HG03457 (cell line): Measurements from ENCODE around the gene NR2E1.

Source experiments
- ATAC-seq: cut with Tn5 transposase; IDR thresholded peaks from one replicate; pipeline ENCODE4 v1.9.1; 2021; ENCODE audit warnings: moderate number of reproducible peaks; ENCODE audit not compliant: unreplicated experiment

NR2E1 gene

DNA sequence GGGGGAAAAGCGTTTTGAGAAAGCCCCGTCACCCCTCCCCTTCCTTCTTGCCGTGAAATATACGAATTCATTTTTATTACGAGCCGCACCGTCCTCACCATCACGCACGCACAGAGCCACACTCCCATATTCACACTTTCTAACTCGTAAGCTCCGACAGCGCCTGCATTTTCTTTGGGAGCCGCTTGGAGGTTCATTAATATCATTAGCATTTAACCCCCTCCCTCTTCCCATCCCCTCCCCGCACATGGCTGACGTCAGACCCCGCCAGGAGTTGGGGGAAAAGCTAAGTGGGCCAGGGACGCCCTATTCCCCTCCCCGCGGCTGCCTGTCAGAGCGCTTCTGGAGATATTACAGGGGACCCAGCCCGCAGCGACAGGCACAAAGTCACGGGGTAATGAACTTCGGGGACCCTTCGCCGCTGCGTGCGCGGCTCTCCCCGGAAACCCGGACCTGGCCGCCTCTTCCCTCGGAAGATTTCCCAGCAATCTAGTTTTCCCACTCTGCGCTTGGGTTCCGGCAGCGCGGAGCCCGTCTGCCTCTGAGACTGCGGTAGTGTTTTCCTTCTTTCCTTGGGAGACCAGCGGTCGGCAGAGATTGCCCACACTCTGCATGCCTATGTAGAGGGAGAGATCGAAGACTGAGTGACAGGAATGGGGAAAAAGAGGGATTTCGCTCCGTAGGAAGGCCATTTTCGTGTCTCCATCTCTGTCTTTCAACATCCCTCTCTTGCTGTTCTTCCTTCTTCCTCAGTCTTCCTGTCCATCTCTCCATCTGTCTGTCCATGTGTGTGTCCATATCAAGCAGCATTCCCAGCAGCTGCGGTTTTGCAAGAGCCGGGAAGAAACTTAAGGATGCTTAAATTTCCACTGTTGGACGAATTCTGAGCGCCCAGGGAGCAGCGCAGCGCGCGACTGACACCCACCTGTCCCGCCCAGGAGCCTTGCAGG, at the start of gene NR2E1:
Gene NR2E1 (plus strand): TSS at position 309 of the 950 bp plus-strand sequence. CDS start 744 bp downstream, outside the sequence.
- ATAC-seq: no peak

DNA sequence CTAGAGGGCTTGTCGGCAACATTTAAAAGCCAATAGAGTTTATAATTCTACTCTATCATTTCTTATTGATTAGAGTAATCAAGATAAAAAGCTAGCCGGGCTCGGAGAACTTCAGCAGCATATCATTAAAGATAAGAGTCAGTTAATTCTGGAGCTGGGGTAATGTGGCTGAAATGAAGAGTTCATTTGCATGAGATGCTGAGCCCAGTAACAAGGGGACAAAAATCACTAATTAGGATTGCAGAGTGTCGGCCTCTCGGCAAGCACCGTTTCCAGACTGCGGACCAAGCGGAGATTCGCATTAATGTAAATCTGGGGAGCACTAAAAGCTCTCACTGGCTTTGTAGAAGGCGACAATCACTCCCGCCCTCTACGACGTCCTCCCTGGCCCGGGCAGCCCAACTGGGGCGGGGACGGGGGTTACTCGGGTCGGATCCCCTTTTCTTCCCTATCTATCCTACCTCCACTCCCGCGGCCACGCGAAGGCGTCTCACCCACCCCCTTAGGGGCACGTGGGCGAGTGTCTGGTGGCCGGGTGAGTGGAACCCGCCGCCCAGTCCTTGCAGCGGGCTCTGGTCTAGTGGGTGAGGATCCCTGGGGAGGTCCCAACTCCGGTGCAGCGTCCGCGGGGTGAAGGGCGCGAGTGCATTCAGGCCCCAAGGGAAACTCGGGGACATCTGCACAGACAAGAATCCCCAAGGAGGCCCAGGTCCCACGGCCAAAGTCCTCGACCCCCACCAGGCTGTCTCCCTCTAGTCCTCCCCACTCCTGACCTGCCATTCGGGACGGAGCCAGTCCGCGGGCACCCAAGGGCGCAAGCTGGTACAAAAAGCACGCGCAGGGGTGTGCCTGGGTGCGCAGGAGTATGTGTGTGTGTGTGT, 49.0 kb upstream of the NR2E1 start:
- no peak for ATAC-seq

DNA sequence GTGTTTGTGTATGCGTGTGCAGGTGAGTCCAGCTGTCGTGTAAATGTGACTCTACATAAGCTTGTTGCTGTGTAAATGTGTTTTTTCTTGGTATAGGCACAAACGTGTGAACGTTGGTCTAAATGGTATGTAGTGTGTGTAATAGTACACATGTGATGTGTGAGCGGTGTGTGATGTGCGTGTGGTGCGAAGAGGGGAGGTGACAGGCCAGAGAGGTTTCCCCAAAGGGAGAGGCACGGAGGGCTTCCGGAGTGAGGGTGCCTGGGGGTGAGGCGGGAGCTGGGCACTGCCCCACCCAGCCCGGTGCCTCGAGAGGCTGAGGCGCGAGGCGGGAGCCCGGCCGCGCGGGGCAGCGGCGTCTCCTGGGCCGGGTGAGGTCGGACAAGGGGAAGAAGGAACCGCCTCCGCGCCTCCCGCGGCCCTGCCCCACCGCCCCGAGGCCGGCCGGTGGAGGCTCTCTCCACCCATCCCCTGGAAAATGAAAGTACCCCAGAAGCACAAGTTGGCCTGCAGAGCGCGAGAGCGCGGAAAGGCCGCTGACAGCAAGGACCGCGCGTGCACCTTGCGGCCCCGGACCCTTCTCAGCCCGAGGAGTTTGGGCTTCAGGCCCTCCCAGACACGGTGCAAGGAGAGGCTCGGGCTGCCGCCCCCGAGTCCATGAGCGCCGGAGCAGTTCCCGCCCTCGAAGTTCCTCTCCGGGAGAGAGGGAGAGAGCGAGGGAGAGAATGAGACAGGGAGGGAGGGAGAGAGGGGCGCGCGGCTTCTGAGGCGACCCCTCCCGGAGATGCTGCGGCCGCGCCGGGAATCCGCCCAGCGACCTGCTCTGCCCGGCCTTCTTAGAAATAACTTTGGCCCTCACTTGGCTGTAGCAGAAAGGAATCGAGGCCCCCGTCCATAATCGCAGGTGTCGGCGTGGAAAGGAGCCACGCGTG, 48.1 kb upstream of the NR2E1 start:
- no peak for ATAC-seq

DNA sequence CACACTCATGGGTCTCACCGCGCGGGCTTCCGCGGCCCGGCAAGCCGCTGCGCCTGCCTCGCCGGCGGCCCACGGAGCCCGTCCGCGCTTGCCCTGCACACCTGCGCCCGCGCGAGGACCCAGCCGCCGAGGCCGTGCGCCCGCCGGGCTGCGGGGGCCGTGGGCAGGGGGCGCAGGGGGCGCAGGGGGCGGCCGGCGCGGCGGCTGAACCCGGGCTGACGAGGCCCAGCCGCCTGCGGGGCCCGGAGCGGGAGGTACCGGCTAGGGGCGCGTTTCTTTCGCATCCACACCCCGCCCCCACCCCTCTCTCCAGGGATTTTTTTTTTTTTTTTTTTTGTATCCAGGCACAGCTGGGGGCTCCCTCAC, 47.5 kb upstream of the NR2E1 start:
- ATAC-seq: no peak

DNA sequence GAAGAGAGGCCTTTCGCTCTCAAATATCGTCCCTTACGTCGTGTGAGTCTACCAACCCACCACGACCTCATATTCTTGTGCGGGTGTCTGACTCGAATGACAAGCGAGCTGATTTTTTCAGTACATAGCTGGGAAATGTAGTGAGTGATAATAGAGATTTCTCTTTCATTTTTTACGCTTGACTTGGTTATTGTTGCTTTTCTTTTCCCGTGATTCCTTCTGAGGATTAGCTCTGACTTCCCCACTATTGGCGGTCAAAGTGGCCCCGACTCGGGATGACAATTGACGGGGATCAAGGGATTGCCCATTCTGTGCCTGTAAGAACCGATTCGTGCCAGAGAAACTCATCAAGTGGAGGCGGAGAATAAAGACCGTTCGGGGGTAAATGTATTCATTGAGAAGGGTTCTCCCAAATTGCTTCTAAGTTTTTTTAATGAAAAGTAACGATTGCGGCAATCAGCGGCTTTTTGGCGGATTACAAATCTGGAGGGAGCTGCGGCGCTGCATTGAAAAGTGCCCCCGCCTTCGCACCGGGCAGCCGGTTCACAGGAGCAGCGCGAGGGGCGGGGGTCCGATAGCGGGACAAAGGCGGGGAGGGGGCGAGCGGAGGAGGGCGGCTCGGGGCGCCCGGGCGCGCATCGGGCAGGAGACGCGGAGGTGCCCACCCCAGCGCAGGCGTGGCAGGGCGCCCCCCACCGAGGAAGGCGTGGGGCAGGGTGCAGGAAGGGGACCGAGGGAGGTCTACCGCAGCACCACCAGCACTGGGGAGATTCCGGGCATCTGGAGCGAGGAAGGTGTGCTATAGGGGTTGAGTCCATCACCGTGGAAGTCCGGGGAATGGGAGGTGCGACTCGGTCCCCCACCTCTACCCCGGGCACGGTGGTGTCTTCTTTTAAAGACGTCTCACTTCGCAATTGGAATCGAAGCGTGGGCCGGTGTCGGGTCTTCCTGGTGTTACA, 46.7 kb upstream of the NR2E1 start:
- no peak for ATAC-seq

DNA sequence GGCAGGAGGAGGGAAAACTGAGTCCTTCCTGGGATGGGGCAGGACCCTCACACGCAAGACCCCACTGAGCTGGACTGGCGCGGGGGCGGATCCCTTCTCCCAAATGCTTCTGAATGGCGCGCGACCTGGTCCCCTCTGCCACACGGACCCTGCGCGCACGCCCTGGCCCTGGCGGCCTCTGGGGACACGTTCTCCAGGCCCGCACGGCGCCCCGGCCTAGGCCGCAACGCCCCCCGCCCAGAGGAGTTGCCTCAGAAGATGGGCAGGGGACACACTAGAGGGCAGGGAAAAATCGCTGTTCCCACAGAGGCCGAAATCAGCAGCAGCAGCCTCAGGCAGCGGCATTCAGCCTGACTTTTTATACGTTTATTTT, 46.1 kb upstream of the NR2E1 start:
- no peak for ATAC-seq

DNA sequence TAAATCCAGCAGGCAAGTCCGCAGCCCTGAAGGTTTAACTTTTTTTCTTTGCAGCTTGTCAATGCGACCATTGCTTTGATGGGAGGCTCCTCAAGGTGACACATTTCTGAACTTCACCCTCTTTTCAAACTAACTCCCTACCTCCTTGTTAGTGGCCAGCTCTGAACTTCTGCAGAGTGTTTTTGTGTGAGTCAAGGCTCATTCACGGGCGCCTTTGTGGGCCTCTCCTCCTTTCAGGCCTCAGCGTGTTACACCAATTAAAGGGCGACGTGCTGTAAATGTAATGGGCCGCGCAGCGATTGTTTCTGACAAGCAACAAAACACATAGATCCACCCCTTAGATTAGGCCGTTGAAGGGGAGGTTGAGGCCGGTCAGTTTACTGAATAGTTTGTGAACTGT, 45.5 kb upstream of the NR2E1 start:
- no peak for ATAC-seq

DNA sequence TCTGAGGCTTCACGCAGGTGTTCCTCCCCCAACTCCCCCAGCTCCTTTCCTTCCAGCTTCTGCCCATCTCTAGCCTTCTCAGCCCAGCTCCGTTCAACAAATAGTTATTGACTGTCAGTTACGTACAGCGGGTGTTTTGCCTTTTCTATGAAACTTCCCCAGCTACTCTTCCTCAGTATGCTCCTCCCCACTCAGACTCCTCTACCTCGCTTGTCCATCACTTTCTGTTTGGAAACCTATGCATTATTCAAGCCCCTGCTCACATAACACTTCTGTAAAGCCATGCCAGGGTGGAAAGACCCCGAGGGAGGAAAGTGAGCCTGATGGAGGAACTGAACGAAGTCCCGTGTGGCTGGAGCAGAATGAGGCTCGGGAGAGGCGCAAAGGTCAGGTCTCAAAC, 44.2 kb upstream of the NR2E1 start:
- no peak for ATAC-seq

DNA sequence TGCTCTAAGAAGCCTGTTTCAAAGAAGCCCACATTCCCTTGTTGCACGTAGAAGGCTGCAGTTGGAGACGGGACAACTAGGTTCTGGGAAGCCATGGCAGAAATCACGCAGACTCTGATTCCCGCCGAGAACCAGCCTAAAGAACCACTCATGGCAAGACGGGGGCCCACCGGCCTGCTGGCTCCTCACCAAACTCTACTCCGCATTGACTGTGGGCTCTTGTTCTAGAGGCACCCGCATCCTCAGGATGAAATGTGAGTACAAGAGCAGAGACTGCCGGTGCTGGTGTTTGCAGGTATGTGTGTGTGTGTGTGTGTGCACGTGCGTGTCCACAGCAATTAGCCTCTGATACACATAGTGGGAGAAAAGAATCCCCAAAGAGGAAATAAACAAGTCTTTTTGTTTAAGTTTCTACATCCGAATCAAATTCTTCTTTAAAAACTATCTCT, 42.3 kb upstream of the NR2E1 start:
- ATAC-seq: no peak

DNA sequence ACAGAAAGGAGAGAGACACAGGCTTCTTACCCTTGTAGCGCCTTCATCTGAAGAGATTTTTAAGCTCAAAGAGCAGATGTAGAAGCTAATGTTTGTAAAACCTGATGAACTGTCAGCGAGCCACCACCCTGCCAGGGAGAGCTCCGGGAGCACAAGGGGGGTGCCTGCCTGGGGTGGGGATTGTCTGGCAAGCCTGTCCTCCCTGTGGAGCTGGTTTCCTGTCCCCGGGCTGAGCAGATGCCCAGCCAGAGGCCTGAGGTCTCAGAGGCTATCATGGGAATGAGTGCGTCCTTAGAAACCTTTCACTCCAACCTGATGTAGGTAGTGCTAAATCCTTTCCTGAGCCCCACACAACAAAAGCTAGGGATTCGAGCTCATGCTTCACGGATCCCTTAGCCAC, 41.9 kb upstream of the NR2E1 start:
- ATAC-seq: no peak

DNA sequence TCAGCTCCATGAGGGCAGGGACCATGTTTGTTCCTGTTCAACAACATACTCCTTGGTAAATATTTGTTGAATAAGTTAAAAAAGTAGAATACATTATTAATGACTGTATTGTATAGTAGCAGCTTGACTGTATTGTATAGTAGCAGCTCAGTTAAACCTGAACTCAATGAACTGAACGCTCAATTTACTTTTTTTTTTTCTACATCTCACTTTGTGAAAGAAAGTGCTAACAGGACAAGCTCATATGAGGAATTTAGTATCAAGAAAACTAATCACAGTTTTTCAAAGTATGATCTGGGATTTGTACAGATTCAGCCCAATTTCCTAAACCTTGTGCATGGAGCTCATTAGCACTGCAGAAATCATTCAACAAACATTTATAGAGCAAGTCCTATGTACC, 38.8 kb upstream of the NR2E1 start:
- ATAC-seq: no peak

DNA sequence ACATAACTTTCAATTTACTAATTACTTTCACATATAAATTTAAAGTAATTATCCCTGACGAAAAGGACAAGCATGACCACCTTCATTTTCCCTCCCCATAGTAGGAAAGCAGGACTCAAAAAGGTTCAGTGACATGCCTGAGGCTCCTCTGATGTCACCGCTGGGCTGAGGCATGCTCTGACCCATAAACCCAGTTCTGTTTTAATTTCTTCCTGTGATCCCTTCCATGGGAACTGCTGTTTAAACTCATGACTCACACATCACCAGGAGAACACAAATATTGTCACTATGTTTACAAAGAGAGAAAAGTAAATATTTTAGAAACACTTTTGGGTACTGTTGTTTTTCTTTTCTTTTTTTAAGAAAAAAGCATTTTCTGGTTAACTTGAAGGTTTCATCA, 38.0 kb upstream of the NR2E1 start:
- no peak for ATAC-seq

DNA sequence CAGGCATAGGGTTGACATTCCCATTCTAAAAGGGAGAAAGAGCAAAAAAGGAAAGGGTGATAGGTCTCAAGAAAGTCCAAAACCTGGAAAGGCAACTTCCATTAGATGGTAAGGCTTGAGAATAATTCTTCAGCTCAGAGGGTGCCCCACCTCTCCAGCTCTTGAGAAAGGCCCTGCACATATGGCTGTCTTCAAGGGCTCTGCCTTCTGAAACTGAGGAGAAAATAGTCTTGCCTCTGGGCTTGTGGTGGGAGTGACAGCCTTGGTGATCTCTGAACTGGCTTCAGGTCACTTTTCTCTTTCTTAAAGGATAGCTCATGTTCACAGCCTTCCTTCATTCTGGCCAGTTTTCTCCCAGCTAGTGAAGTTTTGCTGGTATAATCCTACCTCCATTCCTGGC, 35.6 kb upstream of the NR2E1 start:
- ATAC-seq: no peak

DNA sequence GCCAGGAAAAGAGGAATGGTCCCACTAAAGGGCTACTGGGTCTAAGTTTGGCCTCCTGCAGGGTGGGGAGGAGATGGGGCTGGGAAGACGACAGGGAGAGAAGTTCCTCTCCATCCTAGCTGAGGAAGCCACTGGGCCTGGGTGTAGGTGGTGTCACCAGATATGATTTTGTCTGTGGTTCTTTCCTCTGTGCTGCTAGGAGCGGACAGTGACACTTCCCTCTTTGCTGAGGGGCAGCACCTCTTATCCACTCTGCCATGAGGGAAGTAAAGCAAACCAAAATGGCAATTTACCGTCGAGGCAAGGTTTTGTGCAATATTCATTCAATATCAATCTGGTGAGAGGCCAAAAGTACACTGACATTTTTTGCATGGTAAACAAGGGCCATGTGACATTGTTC, 33.0 kb upstream of the NR2E1 start:
- ATAC-seq: no peak

DNA sequence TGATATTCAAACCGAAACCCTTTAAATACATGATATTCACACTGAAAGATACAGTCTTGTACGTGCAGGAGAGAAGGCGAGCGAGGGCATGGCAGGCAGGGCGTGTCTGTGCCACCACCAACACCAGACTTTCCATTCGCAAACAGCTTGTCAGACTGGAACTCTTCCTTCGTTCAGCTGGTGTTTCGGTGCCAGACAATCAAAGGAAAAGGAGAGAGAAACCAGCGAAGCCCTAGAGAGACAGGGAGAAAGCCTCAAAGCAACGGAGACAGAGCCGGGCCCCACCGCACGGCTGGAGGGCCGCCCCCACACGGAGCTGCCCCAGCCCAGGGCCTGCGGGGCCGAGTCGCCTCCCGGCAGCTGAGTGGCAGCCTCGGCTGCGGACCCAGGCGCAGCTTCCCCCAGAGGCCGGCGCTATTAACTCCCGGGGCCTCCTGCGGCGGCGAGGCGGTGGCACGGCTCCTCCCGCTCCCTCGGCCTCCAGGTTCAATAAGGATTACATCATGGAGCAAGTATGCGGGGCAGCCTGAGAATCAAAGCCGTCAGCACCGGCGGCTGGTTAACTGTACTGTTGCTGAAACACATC, 32.1 kb upstream of the NR2E1 start:
- ATAC-seq: no peak

DNA sequence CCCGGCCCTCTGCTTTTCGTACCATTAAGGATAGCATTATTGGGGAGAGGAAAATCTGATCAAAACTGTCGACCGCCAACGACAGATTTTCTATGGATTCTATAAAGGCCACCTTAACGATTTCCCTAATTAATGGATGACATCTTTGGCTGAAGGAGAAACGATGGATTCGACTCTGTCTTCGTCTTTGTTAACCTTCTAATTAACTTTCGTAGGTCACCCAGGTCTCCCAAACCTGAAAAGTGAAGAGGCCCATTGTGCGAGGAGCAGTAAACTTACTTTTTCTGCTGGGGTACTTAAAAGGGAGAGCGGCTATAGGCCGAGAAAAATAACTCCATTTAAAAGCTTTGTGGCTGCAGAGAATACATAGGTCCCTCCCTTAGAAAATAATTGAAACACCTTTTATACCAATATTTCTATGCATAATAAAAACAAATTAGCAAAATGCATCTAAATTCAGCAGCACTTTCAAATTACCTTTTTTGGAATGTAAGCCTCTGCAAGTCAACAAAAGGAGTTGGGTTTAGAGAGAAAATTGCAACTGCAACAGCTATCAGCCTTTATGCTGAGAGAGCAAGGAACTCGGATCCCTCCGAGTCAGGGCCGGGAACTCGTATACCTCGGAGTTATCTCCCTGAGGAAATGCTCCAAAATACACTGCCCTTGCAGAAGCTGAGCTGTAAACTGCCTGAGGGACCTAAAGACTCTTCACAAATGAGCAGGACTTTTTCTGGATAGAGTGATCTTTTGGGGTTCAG, 31.4 kb upstream of the NR2E1 start:
- ATAC-seq: no peak

DNA sequence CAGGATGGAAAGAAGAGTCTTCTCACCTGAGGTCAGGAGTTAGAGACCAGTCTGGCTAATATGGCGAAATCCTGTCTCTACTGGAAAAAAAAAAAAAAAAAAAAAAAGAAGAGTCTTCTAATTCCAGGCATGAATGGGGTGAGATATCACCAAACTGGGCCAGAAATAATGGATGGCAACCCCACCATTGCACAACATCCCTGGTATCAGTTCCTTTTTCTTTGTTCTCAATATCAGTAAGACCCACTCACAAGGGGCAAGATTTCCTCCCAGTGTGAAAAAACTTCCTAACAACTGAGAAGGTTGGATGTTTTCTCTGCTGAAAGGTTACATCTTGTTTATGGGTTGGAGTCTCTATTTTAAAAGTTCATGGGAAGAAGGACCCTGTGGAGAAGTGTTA, 23.6 kb upstream of the NR2E1 start:
- no peak for ATAC-seq

DNA sequence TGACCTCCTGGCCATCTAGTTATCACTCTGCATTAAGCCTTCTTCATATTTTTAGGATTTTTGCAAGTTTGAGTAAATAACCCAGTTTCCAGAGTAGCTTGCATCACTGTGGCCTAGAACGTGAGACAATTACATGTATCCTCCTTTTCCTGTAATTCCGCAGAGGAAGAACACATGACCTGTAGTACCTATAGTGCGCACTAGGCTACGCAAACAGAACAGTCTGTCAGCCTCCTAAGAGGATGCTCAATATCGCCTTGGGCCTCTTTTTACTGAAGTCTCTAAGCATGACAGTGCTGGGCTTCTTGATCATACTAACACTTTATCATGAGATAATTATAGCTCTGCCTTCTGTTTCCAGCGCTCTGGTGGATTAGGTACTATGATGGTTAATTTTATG, 20.2 kb upstream of the NR2E1 start:
- no peak for ATAC-seq

DNA sequence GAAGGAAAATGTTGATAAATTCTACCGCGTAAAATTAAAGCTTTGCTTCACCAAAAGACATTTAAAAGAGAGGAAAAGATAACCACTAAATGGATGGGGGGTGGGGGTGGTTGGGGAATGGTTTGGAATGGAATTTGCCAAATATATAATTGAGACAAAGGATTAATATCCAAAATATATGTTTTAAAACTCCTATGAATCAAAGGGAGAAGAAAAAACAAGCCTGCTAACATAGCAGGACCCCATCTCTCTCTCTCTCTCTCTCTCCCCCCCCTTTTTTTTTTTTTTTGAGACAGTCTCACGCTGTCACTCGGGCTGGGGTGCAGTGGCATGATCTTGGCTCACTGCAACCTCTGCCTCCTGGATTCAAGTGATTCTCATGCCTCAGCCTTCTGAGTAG, 13.4 kb upstream of the NR2E1 start:
- ATAC-seq: no peak
